Mesendoderm (in vitro differentiated cells): ENCODE data around the gene S100Z. TPM values are rescaled to one million over a fixed set of nuclear protein-coding genes. Genes with fewer than 3 reads are reported as not detected.

ENCODE experiments used
- DNase-seq: peaks from one replicate; pipeline ENCODE4 v3.0.0; 2013
- H2AK5ac ChIP-seq: 2 replicates; pipeline ENCODE4 v1.6.1; 2013; ENCODE audit warnings: low read length, inconsistent platforms
- H2BK120ac ChIP-seq: 2 replicates; pipeline ENCODE4 v1.6.1; 2013; ENCODE audit warnings: low read depth, mild to moderate bottlenecking, low read length, moderate library complexity, mixed read lengths
- H2BK15ac ChIP-seq: replicated peaks from 2 replicates; pipeline ENCODE4 v1.6.1; 2013; ENCODE audit warnings: low read depth, mild to moderate bottlenecking, moderate library complexity
- H2BK5ac ChIP-seq: 2 replicates; pipeline ENCODE4 v1.6.1; 2013; ENCODE audit warnings: low read length, inconsistent platforms
- H3K18ac ChIP-seq: 2 replicates; pipeline ENCODE4 v1.6.1; 2013; ENCODE audit warnings: mild to moderate bottlenecking, low read length, mixed read lengths
- H3K23ac ChIP-seq: one replicate; pipeline ENCODE4 v1.6.1; 2013; ENCODE audit warnings: low read length
- H3K27ac ChIP-seq: 2 replicates; pipeline ENCODE4 v1.5.1; 2013; ENCODE audit warnings: low read depth, mild to moderate bottlenecking, inconsistent platforms, low read length, moderate library complexity
- H3K27me3 ChIP-seq: 2 replicates; pipeline ENCODE4 v1.6.1; 2013; ENCODE audit warnings: low read length, control low read depth, mild to moderate bottlenecking, inconsistent platforms; ENCODE audit not compliant: insufficient read depth, poor library complexity
- H3K36me3 ChIP-seq: 2 replicates; pipeline ENCODE4 v1.6.1; 2013; ENCODE audit warnings: low read length, inconsistent platforms; ENCODE audit not compliant: control insufficient read depth, insufficient read depth
- H3K4ac ChIP-seq: one replicate; pipeline ENCODE4 v1.6.1; 2013; ENCODE audit warnings: low read depth, mild to moderate bottlenecking, low read length, moderate library complexity
- H3K4me1 ChIP-seq: 2 replicates; pipeline ENCODE4 v1.6.1; 2013; ENCODE audit warnings: low read depth, low read length, inconsistent platforms; ENCODE audit not compliant: control insufficient read depth
- H3K4me2 ChIP-seq: 2 replicates; pipeline ENCODE4 v1.6.1; 2013; ENCODE audit warnings: low read length
- H3K4me3 ChIP-seq: 2 replicates; pipeline ENCODE4 v1.5.1; 2013; ENCODE audit warnings: mild to moderate bottlenecking, low read length
- H3K56ac ChIP-seq: one replicate; pipeline ENCODE4 v1.6.1; 2013; ENCODE audit warnings: low read length
- H3K79me1 ChIP-seq: 2 replicates; pipeline ENCODE4 v1.6.1; 2013; ENCODE audit warnings: low read length, inconsistent platforms
- H3K79me2 ChIP-seq: 2 replicates; pipeline ENCODE4 v1.6.1; 2013; ENCODE audit warnings: mild to moderate bottlenecking, low read length; ENCODE audit not compliant: control insufficient read depth, insufficient read depth
- H3K9ac ChIP-seq: 2 replicates; pipeline ENCODE4 v1.6.1; 2013; ENCODE audit warnings: low read length, inconsistent platforms
- H4K5ac ChIP-seq: one replicate; pipeline ENCODE4 v1.6.1; 2013; ENCODE audit warnings: low read length
- H4K8ac ChIP-seq: one replicate; pipeline ENCODE4 v1.6.1; 2013; ENCODE audit warnings: low read depth, mild to moderate bottlenecking, control low read depth, low read length, moderate library complexity
- WGBS: extraction: QIAGEN DNeasy Blood & Tissue Kit; methylation state at CpG from one replicate; pipeline ENCODE4 v1.1.7; 2013; ENCODE audit warnings: low lambda C conversion rate, missing lambda C conversion rate; ENCODE audit not compliant: insufficient coverage; ENCODE audit errors: extremely low coverage; 5-methylcytosine and 5-hydroxymethylcytosine counted together
- small RNA-seq: library from polyadenylated mRNA; stranded (forward); fragments of <200 nt; extraction: miRNeasy Mini kit (QIAGEN cat#:217004); gene quantifications from one replicate; pipeline ENCODE3, GENCODE V24; 2013; ENCODE audit not compliant: insufficient read depth

The S100Z gene

GRCh38 chr5:76958991-76959767, 109.4 kb downstream of the S100Z start:
- Histone ChIP-seq H3K23ac (no peak overlapping the region), H3K79me1 (no peaks in the 10 kb centered on the region), H3K56ac (no peak overlapping the region), H3K9ac (no peak overlapping the region), H3K4me3 (no peak overlapping the region), H2AK5ac (no peak overlapping the region), H3K36me3 (no peaks in the 10 kb centered on the region), H3K18ac (no peak overlapping the region), H2BK15ac (no peak overlapping the region), H2BK5ac (no peak overlapping the region), H3K4me1 (no peaks in the 10 kb centered on the region), H3K4me2 (no peak overlapping the region), H3K27ac (no peak overlapping the region), H4K5ac (no peak overlapping the region), H2BK120ac (no peak overlapping the region), H4K8ac (no peak overlapping the region), H3K4ac (no peak overlapping the region), H3K27me3 (peaks cover 9% of the 10 kb centered on the region), H3K79me2 (no peaks in the 10 kb centered on the region)
- DNase-seq: peak; percentile 65
- no CpG with 5 or more reads among the region's 5 CpGs for WGBS

GRCh38 chr5:76960004-76960625, 110.3 kb downstream of the S100Z start:
- H3K79me2 ChIP-seq: no peaks in the 10 kb centered on the region
- no peak overlapping the region for H3K4me2 ChIP-seq
- WGBS: no CpG with 5 or more reads among the region's 3 CpGs
- H3K18ac ChIP-seq: no peak overlapping the region
- H3K23ac ChIP-seq: no peak overlapping the region
- DNase-seq: peak; percentile 42
- no peak overlapping the region for H3K27ac ChIP-seq
- H3K56ac ChIP-seq: no peak overlapping the region
- no peaks in the 10 kb centered on the region for H3K79me1 ChIP-seq
- H4K8ac ChIP-seq: no peak overlapping the region
- H3K4me1 ChIP-seq: no peaks in the 10 kb centered on the region
- no peak overlapping the region for H2BK5ac ChIP-seq
- H3K4me3 ChIP-seq: no peak overlapping the region
- no peak overlapping the region for H2BK15ac ChIP-seq
- H2BK120ac ChIP-seq: no peak overlapping the region
- H3K36me3 ChIP-seq: no peaks in the 10 kb centered on the region
- no peak overlapping the region for H3K4ac ChIP-seq
- peaks cover 4% of the 10 kb centered on the region for H3K27me3 ChIP-seq
- H4K5ac ChIP-seq: no peak overlapping the region
- H2AK5ac ChIP-seq: no peak overlapping the region
- H3K9ac ChIP-seq: no peak overlapping the region

GRCh38 chr5:76964060-76964459, 114.2 kb downstream of the S100Z start:
- Histone ChIP-seq H2BK15ac (no peak overlapping the region), H3K4ac (no peak overlapping the region), H3K4me1 (no peaks in the 10 kb centered on the region), H2BK5ac (no peak overlapping the region), H3K9ac (no peak overlapping the region), H3K23ac (no peak overlapping the region), H3K36me3 (no peaks in the 10 kb centered on the region), H3K79me2 (no peaks in the 10 kb centered on the region), H2BK120ac (no peak overlapping the region), H3K4me2 (no peak overlapping the region), H3K4me3 (no peak overlapping the region), H3K79me1 (no peaks in the 10 kb centered on the region), H3K18ac (no peak overlapping the region), H3K56ac (no peak overlapping the region), H2AK5ac (no peak overlapping the region), H4K5ac (no peak overlapping the region), H3K27me3 (no peaks in the 10 kb centered on the region), H3K27ac (no peak overlapping the region), H4K8ac (no peak overlapping the region)
- no peak for DNase-seq
- WGBS: no CpG with 5 or more reads among the region's 2 CpGs

Small RNA genes lying within 50 kb of the gene (small RNA-seq; reads per million reads assigned to genes)
- gene RN7SL208P: not detected
- not detected for gene RNU6ATAC36P
